ENCODE data around the gene ERFL. TPM values are rescaled to one million over a fixed set of nuclear protein-coding genes. Genes with fewer than 3 reads are reported as not detected.

Gene ERFL
- total RNA-seq, 1 donor from 2014 or later, result 0.49 TPM

- H3K4me3 ChIP-seq, result no peak overlapping the region
- H3K27ac ChIP-seq, result no peak overlapping the region
- H3K27me3 ChIP-seq, result no peaks in the 10 kb centered on the region
- H3K36me3 ChIP-seq, result peaks cover 3 to 57% of the 10 kb centered on the region in 2 donors
- no peak for DNase-seq (ENCODE audit: extremely low spot score in 2 of 2)
- TF ChIP-seq POLR2AphosphoS5 (IDR thresholded peaks at IDR 0.05; ENCODE audit: insufficient read depth in 1 of 2, low read depth in 1 of 2), result no peak
- TF ChIP-seq CTCF (IDR thresholded peaks at IDR 0.05), result no peak
- no peak for TF ChIP-seq POLR2A (IDR thresholded peaks at IDR 0.05)
- H3K9me3 ChIP-seq, result no peaks in the 10 kb centered on the region
- H3K4me1 ChIP-seq, result peaks cover 43% of the 10 kb centered on the region
- intact Hi-C loops (cut with DNase I), result no loop called here
Measured at GRCh38 chr19:41868989-41869300, 59.3 kb downstream of the ERFL start.

- DNase-seq (ENCODE audit: extremely low spot score in 2 of 2), result no peak
- H3K27me3 ChIP-seq, result no peaks in the 10 kb centered on the region
- no peak overlapping the region for H3K27ac ChIP-seq
- intact Hi-C loops (cut with DNase I), result no loop called here
- H3K36me3 ChIP-seq, result peaks cover 3 to 63% of the 10 kb centered on the region in 2 donors
- no peaks in the 10 kb centered on the region for H3K9me3 ChIP-seq
- H3K4me3 ChIP-seq, result no peak overlapping the region
- TF ChIP-seq POLR2A (IDR thresholded peaks at IDR 0.05), result no peak
- TF ChIP-seq CTCF (IDR thresholded peaks at IDR 0.05), result no peak
- TF ChIP-seq POLR2AphosphoS5 (IDR thresholded peaks at IDR 0.05; ENCODE audit: insufficient read depth in 1 of 2, low read depth in 1 of 2), result no peak
- peaks cover 48% of the 10 kb centered on the region for H3K4me1 ChIP-seq
Measured at GRCh38 chr19:41868120-41868988, 59.9 kb downstream of the ERFL start.

- Histone ChIP-seq H3K27ac (no peak overlapping the region), H3K27me3 (no peaks in the 10 kb centered on the region), H3K4me3 (no peak overlapping the region), H3K9me3 (no peaks in the 10 kb centered on the region), H3K36me3 (peaks cover 3 to 69% of the 10 kb centered on the region in 2 donors), H3K4me1 (peaks cover 68% of the 10 kb centered on the region)
- no peak for DNase-seq (ENCODE audit: extremely low spot score in 2 of 2)
- intact Hi-C loops (cut with DNase I), result no loop called here
- TF ChIP-seq POLR2AphosphoS5 (IDR thresholded peaks at IDR 0.05; ENCODE audit: insufficient read depth in 1 of 2, low read depth in 1 of 2) (no peak), CTCF (IDR thresholded peaks at IDR 0.05) (no peak), POLR2A (IDR thresholded peaks at IDR 0.05) (no peak)
Measured at GRCh38 chr19:41866284-41866683, 62.0 kb downstream of the ERFL start.

- H3K27me3 ChIP-seq, result no peaks in the 10 kb centered on the region
- peaks cover 76% of the 10 kb centered on the region for H3K4me1 ChIP-seq
- intact Hi-C loops (cut with DNase I), result no loop called here
- no peak overlapping the region for H3K4me3 ChIP-seq
- TF ChIP-seq POLR2A (IDR thresholded peaks at IDR 0.05), result no peak
- TF ChIP-seq POLR2AphosphoS5 (IDR thresholded peaks at IDR 0.05; ENCODE audit: insufficient read depth in 1 of 2, low read depth in 1 of 2), result no peak
- no peak for TF ChIP-seq CTCF (IDR thresholded peaks at IDR 0.05)
- peaks cover under 1 to 50% of the 10 kb centered on the region in 2 donors for H3K36me3 ChIP-seq
- DNase-seq (ENCODE audit: extremely low spot score in 2 of 2), result no peak
- H3K9me3 ChIP-seq, result no peaks in the 10 kb centered on the region
- H3K27ac ChIP-seq, result no peak overlapping the region
Measured at GRCh38 chr19:41864374-41864773, 63.9 kb downstream of the ERFL start.
